ENCODE measurements around the gene SEMA3D.

- TF ChIP-seq POLR2A (IDR thresholded peaks at IDR 0.05; ENCODE audit: low read depth, low read length) (no peak), POLR2AphosphoS5 (IDR thresholded peaks at IDR 0.05; ENCODE audit: low read depth, low read length) (no peak), TAF1 (IDR thresholded peaks at IDR 0.05; ENCODE audit: low read depth, low read length) (no peak), PAX5 (IDR thresholded peaks at IDR 0.05; ENCODE audit: insufficient read depth, low read length, severe bottlenecking) (no peak)
Observed at GRCh38 chr7:85204496-85204895, 17.6 kb upstream of the SEMA3D start.

Data from GM12891 (cell line).